Transverse colon (tissue), 4 donors: Measurements from ENCODE around the gene PCNX2. TPM values are rescaled to one million over a fixed set of nuclear protein-coding genes. Genes with fewer than 3 reads are reported as not detected.

Experiments used
- DNase-seq: peaks from one replicate; pipeline ENCODE4 v3.0.0-alpha.2; 2019
- H3K27ac ChIP-seq, 4 donors: fragments of 200-600 bp; sonication (generic); 2 replicates each; pipeline ENCODE4 v1.5.1; 2016 to 2018; ENCODE audit warnings: inconsistent platforms in 4 of 4
- H3K27me3 ChIP-seq: fragments of 200-600 bp; sonication (generic); 2 replicates; pipeline ENCODE4 v1.5.1; 2017; ENCODE audit warnings: inconsistent platforms
- H3K36me3 ChIP-seq, 4 donors: fragments of 200-600 bp; sonication (generic); 2 replicates each; pipeline ENCODE4 v1.5.1; 2017 to 2019; ENCODE audit warnings: inconsistent platforms in 4 of 4
- H3K4me1 ChIP-seq, 4 donors: fragments of 200-600 bp; sonication (generic); 2 replicates each; pipeline ENCODE4 v1.5.1; 2017 to 2020; ENCODE audit warnings: inconsistent platforms in 4 of 4
- H3K4me3 ChIP-seq, 4 donors: fragments of 200-600 bp; sonication (generic); 1 replicate in 1 of 4; 2 replicates in 3 of 4; pipeline versions ENCODE4 v1.5.1 to v1.6.1; 2017 to 2019; ENCODE audit warnings: inconsistent platforms in 4 of 4
- H3K9me3 ChIP-seq, 2 donors: fragments of 200-600 bp; sonication (generic); 2 replicates each; pipeline ENCODE4 v1.5.1; 2017 to 2019; ENCODE audit warnings: inconsistent platforms in 2 of 2
- CTCF ChIP-seq, 5 experiments: fragments of 200-600 bp in 3 of 5; fragments of 450-650 bp in 2 of 5; sonication (generic) in 3 of 5; IDR thresholded peaks; 1 replicate in 2 of 5; 2 replicates in 3 of 5; pipeline ENCODE4 v1.5.1; 2016 to 2017; ENCODE audit warnings: antibody characterized with exemption in 5 of 5, inconsistent platforms in 3 of 5, mild to moderate bottlenecking in 2 of 5, moderate library complexity in 1 of 5
- EP300 ChIP-seq: sonication (generic); formaldehyde crosslinking; IDR thresholded peaks from one replicate; pipeline ENCODE4 v1.6.1; 2017; ENCODE audit warnings: antibody characterized with exemption, low read depth
- POLR2A ChIP-seq: fragments of 450-650 bp; IDR thresholded peaks from one replicate; pipeline ENCODE4 v1.6.1; 2016; ENCODE audit warnings: antibody characterized with exemption, mild to moderate bottlenecking, moderate library complexity
- POLR2AphosphoS5 ChIP-seq, 3 donors: sonication (generic); formaldehyde crosslinking; IDR thresholded peaks; one replicate each; pipeline ENCODE4 v1.6.1; 2016; ENCODE audit warnings: antibody characterized with exemption in 3 of 3
- WGBS, 2 donors: methylation state at CpG; one replicate each; pipeline ENCODE4 v1.1.5; 2018; ENCODE audit warnings: low coverage in 1 of 2; 5-methylcytosine and 5-hydroxymethylcytosine counted together
- in situ Hi-C, 4 donors: fragments of 200-750 bp; cut with MboI; loops; one replicate each; pipeline versions ENCODE4 v1.15.0 to v1.15.1; 2017; ENCODE audit warnings: low sequenced_read_pairs in 3 of 4, low pct_ligation_motif_present in 1 of 4, low pct_unique_long_range_greater_than_20kb in 1 of 4
- intact Hi-C: fragments of 100-400 bp; cut with DNase I; formaldehyde crosslinking; loops from one replicate; pipeline ENCODE4 v1.15.1; 2023; ENCODE audit warnings: low total_unique reads
- total RNA-seq, 4 donors: library from RNA; depleted of rRNA; stranded (reverse); fragments of >200 nt; gene quantifications; one replicate each; pipeline ENCODE4 v1.1.0, GENCODE V29; 2016

PCNX2 gene
- total RNA-seq, 4 donors from 2014 or later, result 6.8 to 518 (median 11.8) TPM

GRCh38 chr1:233290396-233291034 lies 5.0 kb downstream of the PCNX2 start:
- no peaks in the 10 kb centered on the region for H3K27me3 ChIP-seq
- intact Hi-C loops, result no loop called here

DNA sequence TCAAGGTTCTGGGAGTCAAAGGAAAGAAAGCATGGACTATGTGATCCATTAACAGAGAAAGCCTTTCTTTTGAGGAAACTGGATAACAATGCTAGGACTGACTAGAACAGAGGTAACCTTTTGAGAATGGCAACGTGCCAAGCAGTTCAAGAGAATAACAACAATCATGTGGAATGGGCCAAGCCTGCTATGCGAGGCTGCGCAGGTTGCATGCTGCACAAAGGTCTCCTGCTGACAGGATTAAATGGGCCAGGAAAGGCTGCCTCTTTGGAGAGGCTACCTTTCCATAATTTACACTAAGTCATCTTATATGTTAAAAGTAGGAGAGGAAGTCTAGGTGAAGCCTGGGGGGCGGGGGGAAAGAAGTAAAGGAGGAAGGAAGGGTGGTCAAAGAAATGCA lies 5.8 kb downstream of the PCNX2 start:
- no peak for DNase-seq
- no peak overlapping the region for H3K27ac ChIP-seq
- intact Hi-C loops, result no loop called here
- in situ Hi-C loops, result no loop called here
- no peak overlapping the region for H3K4me3 ChIP-seq
- WGBS, 2 donors, result 74 to 83% methylated on average over 4 of the region's 4 CpGs
- TF ChIP-seq CTCF (IDR thresholded peaks at IDR 0.05) (no peak), EP300 (no peak), POLR2AphosphoS5 (IDR thresholded peaks at IDR 0.05) (no peak)
- H3K36me3 ChIP-seq, result no peaks in the 10 kb centered on the region
- no peaks in the 10 kb centered on the region for H3K4me1 ChIP-seq
- H3K9me3 ChIP-seq, result no peaks in the 10 kb centered on the region
- no peaks in the 10 kb centered on the region for H3K27me3 ChIP-seq

More at GRCh38 chr1:233290396-233291034, 5.0 kb downstream of the PCNX2 start:
- Histone ChIP-seq H3K4me3 (no peak overlapping the region), H3K36me3 (no peaks in the 10 kb centered on the region), H3K27ac (peak overlapping the region in 1 of 4 donors; percentile 22), H3K9me3 (no peaks in the 10 kb centered on the region), H3K4me1 (peaks cover 0 to 8% (median 3%) of the 10 kb centered on the region in 4 donors)
- in situ Hi-C loops, result no loop called here
- DNase-seq, result no peak
- 54 to 89% methylated on average over 4 to 5 of the region's 5 CpGs for WGBS, 2 donors
- TF ChIP-seq EP300 (no peak), POLR2AphosphoS5 (IDR thresholded peaks at IDR 0.05) (no peak), CTCF (IDR thresholded peaks at IDR 0.05) (no peak), POLR2A (no peak)

DNA sequence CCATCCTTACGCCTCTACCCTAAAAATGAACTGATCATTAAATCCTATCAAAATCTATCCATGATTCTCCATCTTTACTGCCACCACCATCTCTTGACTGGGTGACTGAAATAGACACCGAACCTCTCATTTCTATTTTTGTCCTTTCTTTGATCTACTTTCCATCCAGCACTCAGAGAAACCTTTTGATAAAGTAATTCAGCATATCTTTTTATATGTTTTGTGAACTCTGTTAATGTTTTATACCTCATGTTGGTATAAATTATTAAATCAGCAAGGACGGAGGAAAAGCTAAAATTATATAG lies 13.0 kb downstream of the PCNX2 start:
- DNase-seq, result no peak
- 87 to 97% methylated on average over 3 of the region's 3 CpGs for WGBS, 2 donors
- H3K36me3 ChIP-seq, result no peaks in the 10 kb centered on the region
- no peaks in the 10 kb centered on the region for H3K4me1 ChIP-seq
- no peak overlapping the region for H3K4me3 ChIP-seq
- no peaks in the 10 kb centered on the region for H3K9me3 ChIP-seq
- H3K27ac ChIP-seq, result no peak overlapping the region
- in situ Hi-C loops (no loop called here), intact Hi-C loops (no loop called here)
- TF ChIP-seq EP300 (no peak), POLR2AphosphoS5 (IDR thresholded peaks at IDR 0.05) (no peak), POLR2A (no peak), CTCF (IDR thresholded peaks at IDR 0.05) (no peak)
- H3K27me3 ChIP-seq, result no peaks in the 10 kb centered on the region

- no peaks in the 10 kb centered on the region for H3K4me1 ChIP-seq
- no peaks in the 10 kb centered on the region for H3K36me3 ChIP-seq
- in situ Hi-C loops (no loop called here), intact Hi-C loops (no loop called here)
- no peak overlapping the region for H3K4me3 ChIP-seq
- H3K27me3 ChIP-seq, result no peaks in the 10 kb centered on the region
- H3K9me3 ChIP-seq, result no peaks in the 10 kb centered on the region
- DNase-seq, result no peak
- 67 to 72% methylated on average over 4 to 8 of the region's 8 CpGs for WGBS, 2 donors
- TF ChIP-seq POLR2AphosphoS5 (IDR thresholded peaks at IDR 0.05), result no peak
- TF ChIP-seq POLR2A, result no peak
- no peak for TF ChIP-seq EP300
- TF ChIP-seq CTCF (IDR thresholded peaks at IDR 0.05), result no peak
- no peak overlapping the region for H3K27ac ChIP-seq
Observed at GRCh38 chr1:233281711-233282581, 13.6 kb downstream of the PCNX2 start.
